Chondrocyte (in vitro differentiated cells): ENCODE measurements around the gene POLD3. TPM values are rescaled to one million over a fixed set of nuclear protein-coding genes. Genes with fewer than 3 reads are reported as not detected.

ENCODE experiments used
- DNase-seq: peaks from one replicate; pipeline ENCODE4 v3.0.0; 2021; ENCODE audit warnings: mixed read lengths, low spot score
- H3K27ac Mint-ChIP-seq: one replicate; pipeline ENCODE4 v1.8.0; 2021; ENCODE audit warnings: mild to moderate bottlenecking, moderate library complexity, mixed read lengths; ENCODE audit not compliant: unreplicated experiment
- H3K27me3 Mint-ChIP-seq: 2 replicates; pipeline ENCODE4 v1.8.0; 2021; ENCODE audit warnings: low read depth, mixed read lengths
- H3K36me3 Mint-ChIP-seq: 2 replicates; pipeline ENCODE4 v1.8.0; 2021; ENCODE audit warnings: low read depth, mixed read lengths
- H3K4me1 Mint-ChIP-seq: 2 replicates; pipeline ENCODE4 v1.8.0; 2021; ENCODE audit warnings: low read depth, mild to moderate bottlenecking, mixed read lengths
- H3K4me3 Mint-ChIP-seq: one replicate; pipeline ENCODE4 v1.8.0; 2021; ENCODE audit warnings: mild to moderate bottlenecking, moderate library complexity, mixed read lengths; ENCODE audit not compliant: unreplicated experiment
- H3K9me3 Mint-ChIP-seq: 2 replicates; pipeline ENCODE4 v1.8.0; 2021; ENCODE audit warnings: low read depth, mixed read lengths
- total RNA-seq: library from RNA; stranded (reverse); gene quantifications from 3 replicates; pipeline ENCODE4 v1.2.1, GENCODE V29; 2021
- TF ChIP-seq, protein P1 (sequence below): fragments of 200-600 bp; sonication (generic); IDR thresholded peaks from 2 replicates; pipeline ENCODE4 v1.5.0; 2021; ENCODE audit warnings: antibody characterized with exemption, mild to moderate bottlenecking, moderate library complexity

POLD3 gene
- total RNA-seq, 1 donor from 2014 or later, result 9.4 TPM

DNA sequence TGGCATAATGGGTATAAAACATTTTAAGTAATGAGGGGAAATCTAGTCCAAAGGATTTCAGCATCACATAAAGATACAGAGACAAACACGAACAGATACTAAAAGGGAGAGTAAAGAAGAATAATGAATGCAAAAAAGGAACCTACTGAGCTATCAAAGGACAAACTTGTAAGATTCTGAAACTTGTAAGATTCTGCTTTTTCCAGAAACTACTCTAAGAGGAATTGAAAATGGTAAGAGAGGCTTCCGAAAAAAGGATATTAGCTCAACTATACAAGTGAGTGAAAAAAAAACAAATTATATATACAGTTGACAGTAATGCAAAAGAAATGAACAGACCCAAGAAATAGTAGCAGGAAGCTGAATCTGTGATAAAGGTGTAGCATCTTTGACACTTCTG is 37.7 kb downstream of the POLD3 start:
- Mint-ChIP-seq H3K27ac (no peak overlapping the region), H3K4me1 (peaks cover 33% of the 10 kb centered on the region), H3K4me3 (no peak overlapping the region), H3K27me3 (no peaks in the 10 kb centered on the region), H3K36me3 (peaks cover 7% of the 10 kb centered on the region), H3K9me3 (no peaks in the 10 kb centered on the region)
- no peak for DNase-seq
- TF ChIP-seq, protein P1, sequence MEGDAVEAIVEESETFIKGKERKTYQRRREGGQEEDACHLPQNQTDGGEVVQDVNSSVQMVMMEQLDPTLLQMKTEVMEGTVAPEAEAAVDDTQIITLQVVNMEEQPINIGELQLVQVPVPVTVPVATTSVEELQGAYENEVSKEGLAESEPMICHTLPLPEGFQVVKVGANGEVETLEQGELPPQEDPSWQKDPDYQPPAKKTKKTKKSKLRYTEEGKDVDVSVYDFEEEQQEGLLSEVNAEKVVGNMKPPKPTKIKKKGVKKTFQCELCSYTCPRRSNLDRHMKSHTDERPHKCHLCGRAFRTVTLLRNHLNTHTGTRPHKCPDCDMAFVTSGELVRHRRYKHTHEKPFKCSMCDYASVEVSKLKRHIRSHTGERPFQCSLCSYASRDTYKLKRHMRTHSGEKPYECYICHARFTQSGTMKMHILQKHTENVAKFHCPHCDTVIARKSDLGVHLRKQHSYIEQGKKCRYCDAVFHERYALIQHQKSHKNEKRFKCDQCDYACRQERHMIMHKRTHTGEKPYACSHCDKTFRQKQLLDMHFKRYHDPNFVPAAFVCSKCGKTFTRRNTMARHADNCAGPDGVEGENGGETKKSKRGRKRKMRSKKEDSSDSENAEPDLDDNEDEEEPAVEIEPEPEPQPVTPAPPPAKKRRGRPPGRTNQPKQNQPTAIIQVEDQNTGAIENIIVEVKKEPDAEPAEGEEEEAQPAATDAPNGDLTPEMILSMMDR, result no peak

DNA sequence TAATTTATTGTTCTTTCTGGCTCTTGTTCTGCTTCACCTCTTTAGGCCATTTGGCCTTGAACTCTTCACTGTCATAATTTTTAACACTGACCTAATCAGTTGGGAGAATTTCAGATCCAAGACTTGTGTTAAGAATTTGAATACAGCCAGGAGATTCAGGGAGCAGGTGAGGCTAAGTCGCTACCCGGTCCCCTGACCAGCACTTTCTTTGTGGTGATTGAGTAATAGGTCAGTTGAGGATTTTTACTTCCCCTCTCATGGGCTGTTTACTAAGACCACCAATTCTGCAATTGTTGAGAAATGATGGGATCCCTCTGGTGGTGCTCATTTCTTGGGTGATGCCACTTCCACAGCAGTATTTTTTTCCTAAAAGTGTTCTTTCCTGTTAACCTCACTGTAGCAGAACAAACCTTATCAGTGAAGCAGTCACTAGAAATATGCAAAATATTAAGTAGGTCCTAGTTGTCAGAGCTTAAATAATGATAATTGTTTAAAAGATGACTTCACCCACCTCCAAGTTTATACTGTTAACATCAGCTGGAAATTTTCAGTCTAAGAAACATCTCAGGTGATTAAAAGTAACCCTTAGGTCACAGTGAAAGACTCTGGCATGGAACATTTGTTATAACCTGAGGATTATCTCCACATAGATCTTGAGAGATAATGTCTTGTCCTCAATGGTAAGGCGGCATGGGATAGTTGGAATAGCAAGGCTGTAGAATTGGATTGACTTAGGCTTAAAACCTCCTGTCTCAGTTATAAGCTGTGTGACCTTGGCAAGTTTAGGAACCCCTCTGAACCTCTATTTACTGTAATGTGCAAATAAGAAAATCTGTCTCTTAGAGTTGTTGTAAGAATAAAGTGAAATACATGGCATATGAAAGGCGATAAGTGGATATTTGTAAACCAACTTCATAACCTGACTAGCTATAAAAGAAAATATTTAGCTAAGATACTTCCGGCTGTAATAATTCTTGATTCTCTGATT is 41.3 kb downstream of the POLD3 start:
- Mint-ChIP-seq H3K36me3 (peaks cover 13% of the 10 kb centered on the region), H3K9me3 (no peaks in the 10 kb centered on the region), H3K4me1 (peaks cover 37% of the 10 kb centered on the region), H3K27ac (peak overlapping the region; percentile 15), H3K27me3 (no peaks in the 10 kb centered on the region), H3K4me3 (no peak overlapping the region)
- DNase-seq, result no peak
- TF ChIP-seq, protein P1, result no peak

DNA sequence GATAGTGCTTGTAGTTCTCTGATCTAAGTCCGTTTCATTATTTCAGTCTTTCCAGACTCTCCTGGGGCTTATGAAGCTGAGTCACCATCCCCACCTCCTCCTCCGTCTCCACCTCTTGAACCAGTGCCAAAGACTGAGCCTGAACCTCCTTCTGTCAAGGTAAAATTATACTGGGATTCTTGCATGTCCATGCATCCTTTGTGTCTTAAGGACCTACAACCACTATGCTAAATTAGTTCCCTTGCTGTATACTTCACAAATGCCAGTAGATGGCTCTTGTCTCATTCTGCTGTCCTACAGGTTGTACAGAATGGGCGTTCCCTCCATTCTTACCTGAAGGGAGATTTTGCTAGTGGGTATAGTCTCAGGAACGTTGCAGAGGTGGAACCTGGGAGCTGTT is 42.2 kb downstream of the POLD3 start:
- Mint-ChIP-seq H3K4me1 (peaks cover 37% of the 10 kb centered on the region), H3K9me3 (no peaks in the 10 kb centered on the region), H3K27ac (no peak overlapping the region), H3K36me3 (peaks cover 10% of the 10 kb centered on the region), H3K4me3 (no peak overlapping the region), H3K27me3 (no peaks in the 10 kb centered on the region)
- no peak for DNase-seq
- TF ChIP-seq, protein P1, result peak; percentile 72

DNA sequence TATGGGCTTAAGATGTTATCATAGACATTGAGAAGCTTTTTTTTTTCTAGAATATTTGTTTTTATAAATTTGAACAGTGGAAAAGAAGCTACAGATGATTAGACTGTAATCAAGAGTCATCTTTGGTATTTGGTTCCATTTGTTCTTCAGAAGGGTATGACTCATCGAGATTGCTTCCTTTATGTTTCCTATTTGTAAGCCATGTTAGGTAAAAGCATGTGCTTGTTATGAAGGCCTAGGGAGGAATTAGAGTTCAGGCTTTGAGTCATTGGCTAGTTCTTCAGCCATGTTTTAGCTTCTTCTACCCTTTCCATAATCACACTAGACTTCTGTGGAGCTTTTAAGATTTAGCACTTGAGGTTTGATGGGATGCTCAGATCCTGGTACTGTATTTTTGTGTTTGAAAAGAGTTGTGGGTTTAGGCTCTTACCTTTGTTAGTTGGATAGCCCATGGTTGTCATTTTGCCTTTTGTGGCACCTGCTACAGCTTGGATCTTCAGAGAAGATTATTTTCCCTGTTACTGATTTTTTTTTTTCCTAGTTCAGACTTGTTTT is 44.3 kb downstream of the POLD3 start:
- TF ChIP-seq, protein P1, result no peak
- no peak overlapping the region for H3K27ac Mint-ChIP-seq
- H3K27me3 Mint-ChIP-seq, result no peaks in the 10 kb centered on the region
- H3K4me1 Mint-ChIP-seq, result peaks cover 33% of the 10 kb centered on the region
- DNase-seq, result no peak
- no peak overlapping the region for H3K4me3 Mint-ChIP-seq
- peaks cover 19% of the 10 kb centered on the region for H3K36me3 Mint-ChIP-seq
- H3K9me3 Mint-ChIP-seq, result no peaks in the 10 kb centered on the region

DNA sequence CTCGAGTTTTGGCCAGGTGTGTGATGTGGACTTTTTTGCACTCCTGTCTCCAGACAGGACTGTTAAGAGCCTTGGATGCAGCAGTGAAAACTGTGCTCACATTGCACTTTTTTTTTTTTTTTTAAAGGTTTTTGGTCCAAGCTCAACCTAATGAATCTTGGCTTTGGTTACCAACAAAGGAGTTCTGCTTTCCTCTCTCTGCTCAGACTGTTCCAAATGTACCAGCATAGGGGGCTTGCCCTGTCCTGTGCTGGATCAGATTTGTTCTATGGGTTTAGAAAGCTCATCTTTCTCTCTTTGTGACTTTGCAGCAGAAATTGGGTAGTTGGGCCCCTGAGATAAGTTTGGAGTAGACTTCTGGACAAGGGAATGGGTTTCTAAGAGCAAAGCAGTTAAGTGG is 45.3 kb downstream of the POLD3 start:
- TF ChIP-seq, protein P1, result no peak
- H3K27me3 Mint-ChIP-seq, result no peaks in the 10 kb centered on the region
- peaks cover 22% of the 10 kb centered on the region for H3K36me3 Mint-ChIP-seq
- H3K4me1 Mint-ChIP-seq, result peaks cover 26% of the 10 kb centered on the region
- no peak overlapping the region for H3K4me3 Mint-ChIP-seq
- H3K27ac Mint-ChIP-seq, result no peak overlapping the region
- H3K9me3 Mint-ChIP-seq, result no peaks in the 10 kb centered on the region
- no peak for DNase-seq
